NCI-H2081 treated with DMSO at 0.1 percent for 48 hours (cell line): Measurements from ENCODE around the gene EIF3A.
A peak's percentile ranks its signal among the peaks of the same experiment; 100 is the strongest.
"Not testable (repeated sequence)": the region's sequence is repeated elsewhere in the genome, so short reads cannot be mapped to it uniquely, and the experiment has no call there.

Experiments used
- DNase-seq: peaks from one replicate; lab custom pipeline; 2025; lab: John Stamatoyannopoulos, UW

Gene EIF3A

DNA sequence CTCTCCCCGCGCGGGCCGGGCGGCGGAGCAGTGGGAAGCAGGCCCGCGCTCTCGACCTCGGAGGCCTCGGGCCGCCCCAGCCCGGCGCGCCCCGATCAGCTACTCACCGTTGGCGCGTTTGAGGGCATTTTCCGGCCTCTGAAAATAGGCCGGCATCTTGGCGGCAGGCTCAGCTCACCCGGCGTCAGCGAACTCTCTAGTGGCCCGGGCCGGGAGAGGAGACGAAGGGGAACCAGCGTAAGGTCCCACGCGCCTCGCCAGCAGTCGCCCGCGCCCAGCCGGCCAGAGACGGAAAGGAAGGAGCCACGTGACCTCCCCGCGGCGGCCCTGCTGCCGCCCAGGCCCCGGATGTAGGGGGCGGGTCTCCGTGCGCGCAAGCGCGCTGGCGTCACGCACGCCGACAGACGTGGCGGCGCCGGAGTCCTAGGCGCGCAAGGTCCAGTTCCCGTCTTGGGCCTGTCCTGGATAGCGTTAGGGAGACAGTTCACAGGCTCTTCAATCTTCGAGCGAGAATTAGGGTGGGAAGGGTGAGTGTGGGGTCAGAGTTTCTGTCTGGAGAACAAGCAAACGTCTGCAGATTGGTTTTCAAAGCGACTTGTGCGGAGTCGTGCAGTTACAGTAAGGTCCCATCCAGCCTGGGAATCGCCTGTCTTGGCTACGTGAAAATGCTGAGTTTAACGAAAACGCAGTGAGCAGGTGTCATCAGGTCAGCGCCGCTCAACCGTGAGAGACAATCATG is at the start of gene EIF3A:
Gene EIF3A (minus strand): TSS at position 297 of the 739 bp plus-strand sequence. CDS start 141 bp downstream, at position 156.
- peak; percentile 19 for DNase-seq

DNA sequence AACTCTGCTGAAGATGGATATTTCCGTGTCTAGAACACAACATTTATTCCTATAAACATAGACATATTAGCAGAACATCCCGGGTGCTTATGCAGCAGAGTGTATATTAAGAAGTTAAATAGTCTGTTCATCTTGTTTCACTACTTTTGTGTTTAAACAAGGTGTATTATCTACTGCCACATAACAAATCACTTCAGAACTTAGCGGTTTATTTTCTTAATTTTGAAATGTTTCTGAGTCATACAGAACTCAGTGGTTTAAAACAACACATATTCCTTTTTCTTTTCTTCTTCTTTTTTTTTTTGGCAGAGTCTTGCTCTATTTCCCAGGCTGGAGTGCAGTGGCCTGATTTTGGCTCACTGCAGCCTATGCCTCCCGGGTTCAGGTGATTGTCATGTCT is 49.1 kb upstream of the EIF3A start:
- no peak for DNase-seq

- no peak for DNase-seq
Observed at GRCh38 chr10:119125942-119126341, 45.3 kb upstream of the EIF3A start.

GRCh38 chr10:119120875-119121274 is 40.3 kb upstream of the EIF3A start:
- DNase-seq = no peak

- DNase-seq = no peak
Observed at GRCh38 chr10:119120413-119120867, 39.8 kb upstream of the EIF3A start.

- DNase-seq = no peak
Observed at GRCh38 chr10:119119400-119119799, 38.8 kb upstream of the EIF3A start.

GRCh38 chr10:119118231-119118630 is 37.6 kb upstream of the EIF3A start:
- DNase-seq = no peak

GRCh38 chr10:119116326-119116951 is 35.8 kb upstream of the EIF3A start:
- no peak for DNase-seq

- DNase-seq = no peak
Observed at GRCh38 chr10:119115926-119116325, 35.3 kb upstream of the EIF3A start.

DNA sequence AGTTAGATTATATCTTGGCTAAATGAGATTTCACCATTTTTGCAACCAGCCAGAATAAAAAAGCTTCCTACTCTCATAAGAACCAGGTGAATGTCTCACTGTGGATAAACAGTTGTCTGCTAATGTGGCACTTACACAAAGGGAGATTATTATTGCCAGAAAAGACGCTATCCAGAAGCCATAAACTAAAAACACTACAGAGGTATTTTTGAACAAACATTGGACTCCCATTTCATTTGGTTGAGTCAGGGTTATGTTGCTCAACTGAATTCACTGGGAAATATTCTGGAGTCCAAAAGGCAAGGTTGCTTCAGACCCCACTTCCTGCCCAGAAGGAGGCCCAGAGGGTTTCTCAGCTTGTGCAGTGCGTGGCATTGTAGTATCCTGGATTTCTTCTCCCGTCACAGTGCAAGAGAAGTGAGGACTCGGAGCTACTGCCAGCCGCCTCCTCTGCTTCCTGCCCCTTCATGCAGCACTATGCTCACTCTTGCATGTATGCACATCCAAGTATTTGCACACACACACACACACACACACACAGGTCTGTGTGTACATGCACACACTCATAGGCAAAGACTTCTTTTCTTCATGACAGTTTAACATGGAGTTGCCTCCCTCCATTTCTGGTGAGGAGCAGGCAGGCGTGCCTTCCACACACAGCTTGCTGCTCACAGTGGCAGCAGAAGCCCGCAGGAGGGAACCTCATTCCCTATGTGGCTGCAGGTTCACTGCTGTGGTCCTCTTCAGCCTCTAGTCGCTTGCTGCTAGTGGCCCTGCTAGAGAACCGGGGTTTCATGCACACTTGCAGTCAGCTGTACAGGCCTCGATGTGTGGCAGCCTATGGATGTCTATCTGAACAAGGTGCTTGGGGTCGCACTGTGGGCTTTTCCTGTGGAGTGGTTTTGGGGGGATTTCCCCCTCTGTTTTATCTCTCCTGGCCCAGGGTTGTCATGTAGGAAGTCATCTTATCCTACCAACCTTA is 33.4 kb upstream of the EIF3A start:
- no peak for DNase-seq

GRCh38 chr10:119112056-119112455 is 31.4 kb upstream of the EIF3A start:
- DNase-seq = no peak

DNA sequence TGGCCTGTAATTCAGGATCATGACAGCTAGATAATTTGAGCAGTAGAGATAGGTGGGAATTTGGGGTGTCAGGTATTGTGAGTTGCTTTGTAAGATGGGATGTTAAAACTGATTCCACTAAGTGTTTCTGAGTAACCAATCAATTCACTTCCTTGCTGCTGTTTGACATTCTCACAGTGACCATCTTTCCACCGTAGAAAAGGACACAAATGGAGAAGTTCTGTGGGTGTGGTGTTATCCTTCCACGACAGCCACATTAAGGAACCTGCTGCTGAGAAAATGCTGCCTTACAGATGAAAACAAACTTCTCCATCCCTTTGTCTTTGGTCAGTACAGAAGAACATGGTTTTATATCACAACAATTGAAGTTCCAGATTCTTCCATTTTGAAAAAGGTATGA is 27.2 kb upstream of the EIF3A start:
- not testable (repeated sequence) for DNase-seq

- DNase-seq = not testable (repeated sequence)
Observed at GRCh38 chr10:119107106-119107505, 26.5 kb upstream of the EIF3A start.

- not testable (repeated sequence) for DNase-seq
Observed at GRCh38 chr10:119105899-119106298, 25.3 kb upstream of the EIF3A start.

- no peak for DNase-seq
Observed at GRCh38 chr10:119105155-119105554, 24.5 kb upstream of the EIF3A start.

- DNase-seq = no peak
Observed at GRCh38 chr10:119104654-119105015, 24.0 kb upstream of the EIF3A start.

DNA sequence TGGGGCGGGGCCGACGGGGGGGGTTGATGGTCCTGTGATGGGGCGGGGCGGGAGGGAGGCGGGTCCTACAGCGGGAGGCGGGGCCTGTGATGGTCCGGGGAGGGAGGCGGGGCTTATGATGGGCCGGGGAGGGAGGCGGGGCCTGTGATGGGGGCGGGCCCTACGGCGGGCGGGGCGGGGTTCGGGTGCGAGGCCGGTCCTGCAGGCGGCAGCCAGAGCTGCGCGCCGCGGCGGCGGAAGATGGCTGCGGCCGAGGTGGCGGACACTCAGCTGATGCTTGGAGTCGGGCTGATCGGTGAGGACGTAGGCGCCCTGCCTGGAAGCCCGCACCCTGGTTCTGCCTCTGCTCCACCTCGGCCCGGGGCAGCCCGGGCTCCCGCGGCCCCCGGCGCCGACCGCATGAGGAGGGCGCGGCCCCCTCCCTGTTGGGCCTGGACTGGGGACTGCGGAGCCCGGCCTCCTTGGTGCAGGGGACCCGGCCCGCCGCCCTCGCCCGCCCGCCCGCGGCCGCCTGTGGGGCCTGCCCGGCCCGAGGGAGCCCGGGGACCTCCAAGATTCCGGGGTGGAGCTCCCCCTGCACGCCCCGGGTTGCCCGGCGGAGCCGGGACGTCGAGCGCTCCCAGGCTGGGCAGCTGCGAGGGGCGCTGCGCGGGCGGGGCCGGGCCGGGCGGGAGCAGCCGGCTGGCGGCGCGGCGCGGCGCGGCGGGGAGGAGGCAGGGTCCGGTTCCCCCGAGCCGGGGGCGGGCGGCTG is 23.5 kb upstream of the EIF3A start, which contains the start of gene DENND10:
Gene DENND10 (plus strand): TSS at position 211 of the 751 bp plus-strand sequence. CDS start 30 bp downstream, at position 241.
- DNase-seq = no peak

DNA sequence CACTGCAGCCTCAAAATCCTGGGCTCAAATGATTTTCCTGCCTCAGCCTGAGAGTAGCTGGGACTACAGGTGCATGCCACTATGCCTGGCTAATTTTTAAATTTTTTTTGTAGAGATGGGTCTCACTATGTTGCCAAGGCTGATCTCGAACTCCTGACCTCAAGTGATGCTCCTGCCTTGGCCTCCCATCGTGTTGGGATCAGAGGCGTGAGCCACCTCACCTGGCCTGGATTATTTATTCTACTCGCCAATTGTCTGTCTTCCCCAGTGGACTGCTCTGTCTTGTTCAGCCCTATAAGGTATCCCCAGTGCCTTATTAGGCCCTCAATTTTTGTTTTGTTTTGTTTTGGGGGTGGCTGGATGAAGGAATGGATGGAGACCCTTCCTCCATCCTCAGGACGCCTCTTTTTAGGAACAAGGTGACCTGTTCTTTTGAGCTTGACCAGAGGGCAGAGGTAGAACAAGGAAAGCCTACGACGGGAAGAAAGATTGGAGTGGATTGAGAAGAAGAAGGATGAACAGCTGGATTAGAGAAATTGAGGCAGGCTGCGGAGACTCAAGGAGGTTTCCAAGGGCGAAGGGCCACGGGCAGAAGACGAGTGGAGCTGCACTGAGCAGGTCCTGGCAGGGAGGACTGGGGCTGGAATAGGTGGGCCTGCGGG is 22.8 kb upstream of the EIF3A start:
- no peak for DNase-seq

DNA sequence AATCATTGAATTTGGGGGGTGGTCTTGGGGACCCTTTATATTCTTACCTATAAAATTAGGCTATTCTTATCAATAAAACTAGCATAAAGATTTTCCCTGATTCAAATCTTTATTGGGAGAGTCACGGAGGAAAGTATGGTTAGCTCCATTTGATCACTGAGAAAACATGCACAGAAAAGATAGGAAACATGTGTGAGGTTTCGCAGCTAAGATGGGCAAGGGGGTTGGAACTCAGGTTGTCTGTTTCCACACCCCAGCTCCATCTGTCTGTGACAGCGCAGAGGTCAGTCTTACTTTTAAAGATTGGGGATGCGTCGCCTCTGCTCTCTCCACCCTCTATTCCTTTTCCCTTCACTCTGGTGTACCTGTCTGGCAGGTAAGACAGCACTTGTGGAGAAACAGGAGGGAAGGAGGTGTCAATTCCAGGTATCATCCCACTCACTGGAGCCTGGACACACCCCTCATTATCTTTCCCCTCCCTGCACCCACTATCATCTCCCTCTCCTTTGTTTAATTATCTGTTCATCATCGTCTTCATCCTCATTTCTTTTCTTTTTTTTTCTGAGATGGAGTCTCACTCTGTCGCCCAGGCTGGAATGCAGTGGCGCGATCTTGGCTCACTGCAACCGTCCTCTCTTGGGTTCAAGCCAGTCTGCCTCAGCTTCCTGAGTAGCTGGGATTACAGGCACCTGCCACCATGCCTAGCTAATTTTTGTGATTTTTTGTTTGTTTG is 20.9 kb upstream of the EIF3A start:
- no peak for DNase-seq
